Gastrocnemius medialis (tissue), 4 donors: Measurements from ENCODE around the gene WFDC1.

ENCODE experiments used
- POLR2A ChIP-seq, 2 donors: fragments of 450-650 bp; IDR thresholded peaks; one replicate each; pipeline ENCODE4 v1.6.1; 2017; ENCODE audit warnings: antibody characterized with exemption in 2 of 2, mild to moderate bottlenecking in 2 of 2, moderate library complexity in 2 of 2
- TF ChIP-seq, protein P1 (sequence below), 5 experiments: fragments of 450-650 bp in 3 of 5; fragments of 200-600 bp in 2 of 5; sonication (generic) in 2 of 5; IDR thresholded peaks in 4 of 5; conservative IDR thresholded peaks in 1 of 5; 1 replicate in 4 of 5; 2 replicates in 1 of 5; pipeline ENCODE4 v1.5.1; 2016 to 2019; ENCODE audit warnings: antibody characterized with exemption in 5 of 5, mild to moderate bottlenecking in 3 of 5, moderate library complexity in 3 of 5

DNA sequence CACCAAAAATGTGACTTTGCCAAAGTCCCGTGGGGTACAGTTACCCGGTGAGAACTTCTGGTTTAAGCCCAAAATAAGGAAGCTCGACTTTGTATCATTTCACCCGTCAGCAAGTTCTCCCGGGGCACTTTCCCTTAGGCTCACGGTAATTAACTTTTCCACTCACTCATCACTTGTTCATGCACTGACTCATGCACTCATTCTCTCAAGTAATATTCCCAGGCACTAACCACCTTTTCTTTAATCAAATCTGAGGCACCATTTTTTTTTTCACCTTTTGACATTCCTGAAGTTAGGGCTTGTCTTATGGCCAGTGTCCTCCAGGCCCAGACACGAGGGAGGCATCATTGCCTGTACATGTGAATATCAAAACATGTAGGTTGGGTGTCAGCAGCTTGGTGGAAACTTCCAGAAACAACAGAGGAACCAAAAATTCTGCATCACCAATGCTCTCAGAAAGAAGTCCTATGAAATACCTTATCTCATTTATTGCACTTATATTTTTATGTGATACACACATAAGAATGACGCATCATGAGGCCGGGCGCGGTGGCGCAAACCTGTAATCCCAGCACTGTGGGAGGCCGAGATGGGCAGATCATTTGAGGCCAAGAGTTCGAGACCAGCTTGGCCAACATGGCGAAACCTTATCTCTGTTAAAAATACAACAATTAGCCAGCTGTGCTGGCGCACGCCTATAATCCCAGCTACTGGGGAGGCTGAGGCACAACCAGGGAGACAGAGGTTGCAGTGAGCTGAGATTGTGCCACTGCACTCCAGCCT is 37.5 kb downstream of the WFDC1 start:
- no peak for TF ChIP-seq POLR2A (IDR thresholded peaks at IDR 0.05)
- TF ChIP-seq, protein P1, sequence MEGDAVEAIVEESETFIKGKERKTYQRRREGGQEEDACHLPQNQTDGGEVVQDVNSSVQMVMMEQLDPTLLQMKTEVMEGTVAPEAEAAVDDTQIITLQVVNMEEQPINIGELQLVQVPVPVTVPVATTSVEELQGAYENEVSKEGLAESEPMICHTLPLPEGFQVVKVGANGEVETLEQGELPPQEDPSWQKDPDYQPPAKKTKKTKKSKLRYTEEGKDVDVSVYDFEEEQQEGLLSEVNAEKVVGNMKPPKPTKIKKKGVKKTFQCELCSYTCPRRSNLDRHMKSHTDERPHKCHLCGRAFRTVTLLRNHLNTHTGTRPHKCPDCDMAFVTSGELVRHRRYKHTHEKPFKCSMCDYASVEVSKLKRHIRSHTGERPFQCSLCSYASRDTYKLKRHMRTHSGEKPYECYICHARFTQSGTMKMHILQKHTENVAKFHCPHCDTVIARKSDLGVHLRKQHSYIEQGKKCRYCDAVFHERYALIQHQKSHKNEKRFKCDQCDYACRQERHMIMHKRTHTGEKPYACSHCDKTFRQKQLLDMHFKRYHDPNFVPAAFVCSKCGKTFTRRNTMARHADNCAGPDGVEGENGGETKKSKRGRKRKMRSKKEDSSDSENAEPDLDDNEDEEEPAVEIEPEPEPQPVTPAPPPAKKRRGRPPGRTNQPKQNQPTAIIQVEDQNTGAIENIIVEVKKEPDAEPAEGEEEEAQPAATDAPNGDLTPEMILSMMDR (IDR thresholded peaks at IDR 0.05 in 4 of 5, conservative IDR thresholded peaks at IDR 0.05 in 1 of 5) = no peak
